Parathyroid adenoma (tissue), 2 donors: ENCODE measurements around the gene FCHO2.
A peak's percentile ranks its signal among the peaks of the same experiment; 100 is the strongest.

ENCODE experiments used
- H2AFZ ChIP-seq: fragments of 300-600 bp; sonication (generic); one replicate; pipeline ENCODE4 v1.7.0; 2017; ENCODE audit warnings: antibody characterized with exemption, mild to moderate bottlenecking
- H3K27ac ChIP-seq: fragments of 300-600 bp; sonication (generic); one replicate; pipeline ENCODE4 v1.7.0; 2017
- H3K27me3 ChIP-seq: fragments of 300-600 bp; sonication (generic); one replicate; pipeline ENCODE4 v1.7.0; 2017; ENCODE audit warnings: low read length; ENCODE audit not compliant: control insufficient read depth, insufficient read depth
- H3K36me3 ChIP-seq: fragments of 300-600 bp; sonication (generic); one replicate; pipeline ENCODE4 v1.7.0; 2017; ENCODE audit warnings: low read length; ENCODE audit not compliant: control insufficient read depth, insufficient read depth
- H3K4me1 ChIP-seq: fragments of 300-600 bp; sonication (generic); one replicate; pipeline ENCODE4 v1.7.0; 2017; ENCODE audit warnings: control low read depth
- H3K4me2 ChIP-seq: fragments of 300-600 bp; sonication (generic); one replicate; pipeline ENCODE4 v1.7.0; 2017; ENCODE audit warnings: low read length
- H3K4me3 ChIP-seq: fragments of 300-600 bp; sonication (generic); one replicate; pipeline ENCODE4 v1.7.0; 2017; ENCODE audit warnings: low read depth, low read length
- H3K79me2 ChIP-seq: fragments of 300-600 bp; sonication (generic); one replicate; pipeline ENCODE4 v1.7.0; 2017; ENCODE audit warnings: control low read depth
- H3K9ac ChIP-seq: fragments of 300-600 bp; sonication (generic); one replicate; pipeline ENCODE4 v1.7.0; 2017; ENCODE audit warnings: mild to moderate bottlenecking
- H3K9me3 ChIP-seq: fragments of 300-600 bp; sonication (generic); one replicate; pipeline ENCODE4 v1.7.0; 2017; ENCODE audit warnings: low read length; ENCODE audit not compliant: control insufficient read depth
- CTCF ChIP-seq: fragments of 300-600 bp; sonication (generic); IDR thresholded peaks from one replicate; pipeline ENCODE4 v1.7.0; 2017; ENCODE audit warnings: antibody characterized with exemption, mild to moderate bottlenecking
- donor health status: primary hyperparathyroidism.

FCHO2 gene

DNA sequence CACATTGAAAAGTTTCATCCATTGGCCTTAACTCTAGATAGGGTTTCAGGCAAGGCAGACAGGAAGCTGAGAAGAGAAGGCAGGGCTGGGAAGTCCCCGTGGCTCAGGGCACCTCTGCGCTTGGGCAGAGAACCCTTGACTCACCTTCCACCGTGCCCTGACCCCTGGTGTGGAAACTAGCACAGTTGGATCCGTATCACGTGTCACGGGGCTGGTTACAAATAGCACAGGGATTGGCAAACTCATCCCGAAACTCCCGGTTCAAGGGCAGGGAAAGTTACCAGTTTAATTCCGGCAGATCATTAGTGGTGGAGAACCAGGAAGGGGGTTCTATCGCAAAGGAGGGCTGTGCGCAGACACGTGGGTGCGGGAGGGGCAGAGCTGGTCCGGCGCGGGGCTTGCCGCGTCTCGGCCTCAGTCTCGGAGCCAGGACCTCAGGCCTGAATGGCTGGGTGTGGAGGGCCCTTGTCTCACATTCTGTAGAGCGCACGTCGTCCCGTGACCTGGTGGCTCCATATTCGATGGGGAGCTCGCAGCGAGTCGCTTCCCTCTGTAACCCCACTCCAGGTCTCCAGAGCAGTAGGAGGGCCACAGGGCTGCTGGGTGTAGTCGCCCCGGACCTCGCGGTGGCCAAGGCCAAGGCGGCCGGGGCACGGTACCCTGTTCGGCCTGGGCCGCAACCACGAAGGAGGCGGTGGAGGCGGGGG is 163.8 kb downstream of the FCHO2 start:
- no peaks in the 10 kb centered on the region for H3K36me3 ChIP-seq
- no peak for TF ChIP-seq CTCF
- H3K27me3 ChIP-seq, result no peaks in the 10 kb centered on the region
- peak overlapping the region; percentile 82 for H2AFZ ChIP-seq
- no peaks in the 10 kb centered on the region for H3K79me2 ChIP-seq
- no peak overlapping the region for H3K4me2 ChIP-seq
- H3K27ac ChIP-seq, result no peak overlapping the region
- peaks cover 3% of the 10 kb centered on the region for H3K4me1 ChIP-seq
- H3K9me3 ChIP-seq, result no peaks in the 10 kb centered on the region
- no peak overlapping the region for H3K9ac ChIP-seq
- no peak overlapping the region for H3K4me3 ChIP-seq

DNA sequence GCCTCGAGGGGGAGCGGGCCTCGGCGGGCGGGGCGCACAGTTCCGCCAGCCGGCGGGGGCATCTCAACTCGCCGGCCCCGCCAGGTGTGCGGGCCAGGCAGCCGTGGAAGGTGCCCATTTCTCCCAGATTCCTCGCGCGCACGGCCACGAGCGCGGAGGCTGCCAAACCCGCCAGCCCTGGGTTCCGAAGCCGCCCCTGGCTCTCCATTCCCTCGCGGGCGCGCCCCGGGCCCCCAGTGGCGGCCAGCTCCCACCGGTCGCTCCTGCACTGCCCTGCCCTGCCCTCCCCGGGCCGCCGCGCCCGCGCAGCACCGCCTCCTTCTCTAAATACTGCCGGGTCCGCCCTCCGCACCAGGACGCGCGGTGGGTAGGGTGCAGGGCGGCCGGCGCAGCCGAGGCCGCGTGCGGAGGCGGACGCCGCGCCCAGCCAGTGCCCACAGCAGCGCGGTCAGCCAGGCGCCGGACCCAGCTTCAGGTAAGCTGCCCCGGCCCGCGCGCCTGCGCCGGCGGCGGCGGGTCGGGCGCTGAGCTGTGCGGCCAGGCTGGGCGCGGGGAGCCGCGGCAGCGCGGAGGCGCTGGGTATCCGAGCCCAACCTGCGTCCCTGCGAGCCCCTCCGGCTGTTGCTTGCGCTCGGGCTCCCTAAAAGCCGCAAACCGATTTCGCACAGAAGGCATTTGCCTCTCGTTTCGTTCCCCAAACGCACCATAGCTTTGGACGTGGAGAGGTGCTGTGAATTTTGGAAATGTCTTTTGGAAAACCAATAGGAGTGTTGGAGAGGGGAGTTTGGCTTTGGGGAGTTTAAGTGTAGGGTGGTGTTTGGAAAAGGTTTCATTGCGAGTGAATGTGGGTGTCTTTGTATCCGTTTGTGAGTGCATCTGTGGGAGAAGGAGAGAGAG is 164.6 kb downstream of the FCHO2 start, which contains the start of gene TMEM171:
TSS of gene TMEM171 (plus strand) at position 354 of the 897 bp plus-strand sequence. CDS start 2,799 bp downstream, outside the sequence.
- Histone ChIP-seq H3K27me3 (no peaks in the 10 kb centered on the region), H3K36me3 (no peaks in the 10 kb centered on the region), H3K9me3 (no peaks in the 10 kb centered on the region), H3K79me2 (no peaks in the 10 kb centered on the region), H3K4me2 (peak within 1 kb of the TSS; percentile 72), H3K27ac (no peak within 1 kb of the TSS), H2AFZ (peak within 1 kb of the TSS; percentile 82), H3K4me1 (no peaks in the 10 kb centered on the region), H3K9ac (no peak within 1 kb of the TSS), H3K4me3 (peak within 1 kb of the TSS; percentile 41)
- TF ChIP-seq CTCF, result no peak

- Histone ChIP-seq H3K4me3 (no peak overlapping the region), H2AFZ (peak overlapping the region; percentile 74), H3K79me2 (no peaks in the 10 kb centered on the region), H3K9ac (no peak overlapping the region), H3K27ac (no peak overlapping the region), H3K4me1 (no peaks in the 10 kb centered on the region), H3K27me3 (no peaks in the 10 kb centered on the region), H3K36me3 (no peaks in the 10 kb centered on the region), H3K4me2 (peak overlapping the region; percentile 72), H3K9me3 (no peaks in the 10 kb centered on the region)
- TF ChIP-seq CTCF, result no peak
These were observed 165.2 kb downstream of the FCHO2 start for GRCh38 chr5:73121119-73121463.

- Histone ChIP-seq H2AFZ (no peak overlapping the region), H3K27me3 (no peaks in the 10 kb centered on the region), H3K9me3 (no peaks in the 10 kb centered on the region), H3K4me1 (no peaks in the 10 kb centered on the region), H3K9ac (no peak overlapping the region), H3K27ac (no peak overlapping the region), H3K79me2 (no peaks in the 10 kb centered on the region), H3K36me3 (no peaks in the 10 kb centered on the region), H3K4me2 (no peak overlapping the region), H3K4me3 (no peak overlapping the region)
- TF ChIP-seq CTCF, result no peak
These were observed 167.3 kb downstream of the FCHO2 start for GRCh38 chr5:73122875-73123810.
